Activated CD4-positive, alpha-beta memory T cell treated with anti-CD3 and anti-CD28 coated beads for 36 hours (primary cell): ENCODE data around the gene SIRT3. TPM values are rescaled to one million over a fixed set of nuclear protein-coding genes. Genes with fewer than 3 reads are reported as not detected.
"Not testable (repeated sequence)": the region's sequence is repeated elsewhere in the genome, so short reads cannot be mapped to it uniquely, and the experiment has no call there.

ENCODE experiments used
- CTCF ChIA-PET: fragments of 350-600 bp; sonication (Branson Sonifier 250); formaldehyde crosslinking; loops from one replicate; lab custom pipeline; 2021; ENCODE audit warnings: antibody characterized with exemption, inconsistent platforms; lab: Charles Lee
- POLR2A ChIA-PET: fragments of 350-600 bp; sonication (Branson Sonifier 250); formaldehyde crosslinking; loops from one replicate; lab custom pipeline; 2021; ENCODE audit warnings: antibody characterized with exemption; lab: Charles Lee
- DNase-seq: peaks from one replicate; pipeline ENCODE4 v3.0.0-alpha.2; 2020
- H3K27ac Mint-ChIP-seq: one replicate; pipeline ENCODE4 v1.8.0; 2021; ENCODE audit warnings: mixed read lengths
- H3K27me3 Mint-ChIP-seq: one replicate; pipeline ENCODE4 v1.8.0; 2021; ENCODE audit warnings: mixed read lengths
- H3K36me3 Mint-ChIP-seq: one replicate; pipeline ENCODE4 v1.8.0; 2021; ENCODE audit warnings: mixed read lengths
- H3K4me1 Mint-ChIP-seq: one replicate; pipeline ENCODE4 v1.8.0; 2021; ENCODE audit warnings: low read depth, mixed read lengths
- H3K4me3 Mint-ChIP-seq: one replicate; pipeline ENCODE4 v1.8.0; 2021; ENCODE audit warnings: mild to moderate bottlenecking, mixed read lengths
- H3K9me3 Mint-ChIP-seq: one replicate; pipeline ENCODE4 v1.8.0; 2021; ENCODE audit warnings: mixed read lengths
- intact Hi-C: fragments of 100-400 bp; cut with micrococcal nuclease; formaldehyde crosslinking; loops from one replicate; pipeline ENCODE4 v1.15.1; 2023
- total RNA-seq, 2 experiments: library from RNA; stranded (reverse); gene quantifications; one replicate each; pipeline ENCODE4 v1.2.3, GENCODE V29; 2021

Gene SIRT3
- total RNA-seq, 2 experiments from 2014 or later: 16.1 to 17.6 TPM

- ChIA-PET CTCF (interaction anchor here (0.6 to 2.0 kb wide), 4 partner anchors 18 to 62 kb away, joined by 3 to 8 read pairs (median 6); partner anchors contain the start of genes BET1L, PGGHG and RIC8A), POLR2A (interaction anchor here (0.6 to 1.5 kb wide), 7 partner anchors 10 to 1114 kb away, joined by 3 to 6 read pairs (median 3); no protein-coding TSS in a partner anchor)
- Mint-ChIP-seq H3K27ac (peak overlapping the region; percentile 96), H3K4me1 (peaks cover 36% of the 10 kb centered on the region), H3K4me3 (peak overlapping the region; percentile 86)
- H3K9me3 Mint-ChIP-seq, H3K27me3 Mint-ChIP-seq, H3K36me3 Mint-ChIP-seq: not testable (repeated sequence)
- intact Hi-C loops: loop anchor here (1.0 to 2.0 kb wide), 8 partner anchors 9 to 239 kb away; partner anchors contain the start of genes BET1L, IFITM1, PSMD13 and RIC8A
- DNase-seq: peak; percentile 76
Measured at GRCh38 chr11:268716-269145, 32.6 kb upstream of the SIRT3 start.

GRCh38 chr11:267491-267994, 31.4 kb upstream of the SIRT3 start:
- POLR2A ChIA-PET: interaction anchor here (1.3 to 2.1 kb wide), 4 partner anchors 12 to 60 kb away, joined by 3 to 9 read pairs (median 6); partner anchors contain the start of genes BET1L, PGGHG and RIC8A
- DNase-seq: peak; percentile 78
- H3K9me3 Mint-ChIP-seq: no peaks in the 10 kb centered on the region
- CTCF ChIA-PET: interaction anchor here (0.7 to 2.0 kb wide), 8 partner anchors 14 to 60 kb away, joined by 3 to 8 read pairs (median 4); partner anchors contain the start of genes BET1L and RIC8A
- H3K27ac Mint-ChIP-seq: peak overlapping the region; percentile 96
- no peaks in the 10 kb centered on the region for H3K27me3 Mint-ChIP-seq
- peak overlapping the region; percentile 86 for H3K4me3 Mint-ChIP-seq
- peaks cover 36% of the 10 kb centered on the region for H3K4me1 Mint-ChIP-seq
- intact Hi-C loops: no loop called here
- peaks cover 1% of the 10 kb centered on the region for H3K36me3 Mint-ChIP-seq

GRCh38 chr11:266676-267439, 30.7 kb upstream of the SIRT3 start:
- no peak for DNase-seq
- POLR2A ChIA-PET: interaction anchor here (1.3 to 2.1 kb wide), 3 partner anchors 21 to 59 kb away, joined by 5 to 9 read pairs (median 6); partner anchors contain the start of genes BET1L, PGGHG and RIC8A
- H3K27ac Mint-ChIP-seq: peak overlapping the region; percentile 75
- peaks cover 1% of the 10 kb centered on the region for H3K36me3 Mint-ChIP-seq
- intact Hi-C loops: no loop called here
- H3K4me3 Mint-ChIP-seq: peak overlapping the region; percentile 58
- CTCF ChIA-PET: interaction anchor here (0.7 to 2.5 kb wide), 5 partner anchors 9 to 40 kb away, joined by 3 to 24 read pairs (median 3); no protein-coding TSS in a partner anchor
- H3K9me3 Mint-ChIP-seq: no peaks in the 10 kb centered on the region
- peaks cover 36% of the 10 kb centered on the region for H3K4me1 Mint-ChIP-seq
- no peaks in the 10 kb centered on the region for H3K27me3 Mint-ChIP-seq

GRCh38 chr11:261624-262023, 25.5 kb upstream of the SIRT3 start:
- no peak for DNase-seq
- CTCF ChIA-PET: interaction anchor here (1.6 kb wide), 1 partner anchor 11 kb away, joined by 15 read pairs; no protein-coding TSS in a partner anchor
- H3K4me3 Mint-ChIP-seq: no peak overlapping the region
- peaks cover 2% of the 10 kb centered on the region for H3K4me1 Mint-ChIP-seq
- intact Hi-C loops: no loop called here
- H3K27me3 Mint-ChIP-seq: no peaks in the 10 kb centered on the region
- POLR2A ChIA-PET: no interaction called here
- H3K9me3 Mint-ChIP-seq: no peaks in the 10 kb centered on the region
- no peak overlapping the region for H3K27ac Mint-ChIP-seq
- no peaks in the 10 kb centered on the region for H3K36me3 Mint-ChIP-seq

GRCh38 chr11:259413-259812, 23.3 kb upstream of the SIRT3 start:
- ChIA-PET CTCF (interaction anchor here (2.2 kb wide), 1 partner anchor 9 kb away, joined by 10 read pairs; no protein-coding TSS in a partner anchor), POLR2A (no interaction called here)
- H3K9me3 Mint-ChIP-seq: no peaks in the 10 kb centered on the region
- DNase-seq: no peak
- no peak overlapping the region for H3K4me3 Mint-ChIP-seq
- H3K27me3 Mint-ChIP-seq: no peaks in the 10 kb centered on the region
- H3K36me3 Mint-ChIP-seq: no peaks in the 10 kb centered on the region
- H3K27ac Mint-ChIP-seq: no peak overlapping the region
- H3K4me1 Mint-ChIP-seq: no peaks in the 10 kb centered on the region
- intact Hi-C loops: no loop called here

GRCh38 chr11:257766-258493, 21.8 kb upstream of the SIRT3 start:
- H3K9me3 Mint-ChIP-seq: no peaks in the 10 kb centered on the region
- CTCF ChIA-PET: interaction anchor here (0.6 to 2.2 kb wide), 4 partner anchors 7 to 281 kb away, joined by 3 to 10 read pairs (median 4); no protein-coding TSS in a partner anchor
- POLR2A ChIA-PET: no interaction called here
- intact Hi-C loops: no loop called here
- no peaks in the 10 kb centered on the region for H3K4me1 Mint-ChIP-seq
- H3K36me3 Mint-ChIP-seq: peaks cover 6% of the 10 kb centered on the region
- H3K27ac Mint-ChIP-seq: no peak overlapping the region
- H3K4me3 Mint-ChIP-seq: no peak overlapping the region
- H3K27me3 Mint-ChIP-seq: no peaks in the 10 kb centered on the region
- no peak for DNase-seq

- Mint-ChIP-seq H3K27me3 (no peaks in the 10 kb centered on the region), H3K9me3 (no peaks in the 10 kb centered on the region), H3K4me1 (no peaks in the 10 kb centered on the region), H3K4me3 (no peak overlapping the region), H3K27ac (no peak overlapping the region), H3K36me3 (peaks cover 14% of the 10 kb centered on the region)
- CTCF ChIA-PET: interaction anchor here (0.7 kb wide), 1 partner anchor 13 kb away, joined by 3 read pairs; no protein-coding TSS in a partner anchor
- POLR2A ChIA-PET: no interaction called here
- no peak for DNase-seq
- intact Hi-C loops: no loop called here
Measured at GRCh38 chr11:256952-257737, 21.0 kb upstream of the SIRT3 start.

- no peak for DNase-seq
- Mint-ChIP-seq H3K4me1 (peaks cover 3% of the 10 kb centered on the region), H3K36me3 (peaks cover 26% of the 10 kb centered on the region), H3K27ac (no peak overlapping the region), H3K27me3 (no peaks in the 10 kb centered on the region), H3K9me3 (no peaks in the 10 kb centered on the region), H3K4me3 (no peak overlapping the region)
- intact Hi-C loops: no loop called here
- POLR2A ChIA-PET: no interaction called here
- CTCF ChIA-PET: interaction anchor here (0.5 kb wide), 1 partner anchor 189 kb away, joined by 3 read pairs; no protein-coding TSS in a partner anchor
Measured at GRCh38 chr11:255816-256215, 19.7 kb upstream of the SIRT3 start.

GRCh38 chr11:255176-255575, 19.0 kb upstream of the SIRT3 start:
- CTCF ChIA-PET: interaction anchor here (0.5 to 0.7 kb wide), 2 partner anchors 170 to 190 kb away, joined by 3 read pairs; no protein-coding TSS in a partner anchor
- POLR2A ChIA-PET: no interaction called here
- no peak for DNase-seq
- Mint-ChIP-seq H3K9me3 (no peaks in the 10 kb centered on the region), H3K4me3 (no peak overlapping the region), H3K27me3 (no peaks in the 10 kb centered on the region), H3K4me1 (peaks cover 8% of the 10 kb centered on the region), H3K27ac (no peak overlapping the region), H3K36me3 (peaks cover 30% of the 10 kb centered on the region)
- intact Hi-C loops: no loop called here

- no peak for DNase-seq
- Mint-ChIP-seq H3K36me3 (peaks cover 36% of the 10 kb centered on the region), H3K4me3 (no peak overlapping the region), H3K27me3 (no peaks in the 10 kb centered on the region), H3K4me1 (peaks cover 13% of the 10 kb centered on the region), H3K9me3 (no peaks in the 10 kb centered on the region), H3K27ac (no peak overlapping the region)
- ChIA-PET CTCF (no interaction called here), POLR2A (no interaction called here)
- intact Hi-C loops: loop anchor here (5.0 kb wide), 2 partner anchors 53 to 103 kb away; partner anchors contain the start of gene IFITM2
Measured at GRCh38 chr11:253886-254270, 17.7 kb upstream of the SIRT3 start.
